GM13977 (cell line): ENCODE results near the gene EXOSC2.

Experiments used
- DNase-seq: peaks from one replicate; pipeline ENCODE4 v3.0.0; 2012; ENCODE audit warnings: low spot score
- in situ Hi-C: fragments of 300-500 bp; cut with MboI; formaldehyde crosslinking; loops from one replicate; pipeline ENCODE4 v1.12.0; 2022; ENCODE audit warnings: low sequenced_read_pairs, low pct_unique_long_range_greater_than_20kb, mixed read lengths, inconsistent platforms; ENCODE audit not compliant: unreplicated experiment
- TF ChIP-seq, protein P1 (sequence below): IDR thresholded peaks from 2 replicates; pipeline ENCODE4 v1.5.1; 2012; ENCODE audit warnings: mild to moderate bottlenecking, control low read depth; ENCODE audit not compliant: insufficient read depth; ENCODE audit errors: extremely low read depth, missing control alignments

Gene EXOSC2

DNA sequence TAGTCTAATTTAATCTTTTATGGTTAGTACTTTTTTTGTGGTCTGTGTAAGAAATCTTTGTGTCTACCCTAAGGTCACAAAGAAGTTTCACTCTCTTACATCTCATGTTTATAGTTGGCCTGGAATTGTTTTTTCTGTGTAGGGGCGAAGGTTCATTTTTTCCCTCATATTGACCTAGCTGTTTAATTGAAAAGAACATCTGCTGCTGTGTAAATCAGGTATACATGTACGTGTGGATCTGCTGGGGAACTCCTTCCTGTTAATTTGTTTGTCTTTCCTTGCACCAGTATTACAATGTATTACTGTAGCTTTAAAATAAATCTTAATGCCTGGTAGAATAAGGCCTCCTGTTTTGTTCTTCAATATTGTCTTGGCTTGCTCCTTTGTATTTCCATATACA lies 37.8 kb downstream of the EXOSC2 start:
- in situ Hi-C loops: no loop called here
- TF ChIP-seq, protein P1, sequence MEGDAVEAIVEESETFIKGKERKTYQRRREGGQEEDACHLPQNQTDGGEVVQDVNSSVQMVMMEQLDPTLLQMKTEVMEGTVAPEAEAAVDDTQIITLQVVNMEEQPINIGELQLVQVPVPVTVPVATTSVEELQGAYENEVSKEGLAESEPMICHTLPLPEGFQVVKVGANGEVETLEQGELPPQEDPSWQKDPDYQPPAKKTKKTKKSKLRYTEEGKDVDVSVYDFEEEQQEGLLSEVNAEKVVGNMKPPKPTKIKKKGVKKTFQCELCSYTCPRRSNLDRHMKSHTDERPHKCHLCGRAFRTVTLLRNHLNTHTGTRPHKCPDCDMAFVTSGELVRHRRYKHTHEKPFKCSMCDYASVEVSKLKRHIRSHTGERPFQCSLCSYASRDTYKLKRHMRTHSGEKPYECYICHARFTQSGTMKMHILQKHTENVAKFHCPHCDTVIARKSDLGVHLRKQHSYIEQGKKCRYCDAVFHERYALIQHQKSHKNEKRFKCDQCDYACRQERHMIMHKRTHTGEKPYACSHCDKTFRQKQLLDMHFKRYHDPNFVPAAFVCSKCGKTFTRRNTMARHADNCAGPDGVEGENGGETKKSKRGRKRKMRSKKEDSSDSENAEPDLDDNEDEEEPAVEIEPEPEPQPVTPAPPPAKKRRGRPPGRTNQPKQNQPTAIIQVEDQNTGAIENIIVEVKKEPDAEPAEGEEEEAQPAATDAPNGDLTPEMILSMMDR: no peak
- DNase-seq: no peak

DNA sequence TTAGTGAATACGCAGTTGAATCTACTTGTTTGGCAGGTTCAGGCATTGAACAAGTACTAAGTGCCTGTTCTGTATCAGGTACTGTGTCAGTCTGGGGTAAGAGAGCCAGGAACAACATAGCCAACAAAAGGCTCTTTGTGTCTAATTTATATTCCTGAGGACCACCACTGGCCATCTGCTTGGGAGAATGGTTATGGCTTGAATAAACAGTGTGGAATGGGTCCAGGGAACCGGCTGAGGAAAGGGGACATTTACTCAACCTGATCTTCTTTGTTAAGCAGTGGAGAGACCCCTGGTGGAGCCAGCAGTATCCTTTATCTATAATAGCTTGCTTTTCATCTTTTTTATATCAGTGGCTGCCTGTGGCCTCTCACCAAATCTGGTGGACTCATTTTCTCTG lies 38.6 kb downstream of the EXOSC2 start:
- DNase-seq: no peak
- in situ Hi-C loops: no loop called here
- TF ChIP-seq, protein P1: no peak

DNA sequence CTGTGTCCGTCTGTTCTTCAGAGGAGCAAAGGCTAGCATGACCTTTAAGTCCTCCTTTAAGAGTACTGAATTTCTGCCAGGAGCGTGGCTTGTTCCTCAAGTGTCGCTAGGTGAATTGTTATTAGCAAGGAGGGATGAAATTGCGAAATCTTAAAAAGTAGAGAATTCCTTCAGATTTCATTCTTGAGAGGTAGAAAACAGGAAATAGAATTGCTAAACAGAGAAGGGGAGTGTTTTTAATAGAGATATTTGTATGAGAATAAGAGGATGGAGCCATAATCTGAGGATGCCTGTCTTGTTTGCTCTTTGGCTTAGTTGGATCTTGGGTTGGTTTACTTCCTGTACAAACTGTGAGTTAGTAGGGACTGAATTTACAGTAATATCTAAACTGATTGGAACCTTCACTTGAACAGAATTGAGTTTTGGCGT lies 39.2 kb downstream of the EXOSC2 start:
- TF ChIP-seq, protein P1: no peak
- DNase-seq: no peak
- in situ Hi-C loops: no loop called here

DNA sequence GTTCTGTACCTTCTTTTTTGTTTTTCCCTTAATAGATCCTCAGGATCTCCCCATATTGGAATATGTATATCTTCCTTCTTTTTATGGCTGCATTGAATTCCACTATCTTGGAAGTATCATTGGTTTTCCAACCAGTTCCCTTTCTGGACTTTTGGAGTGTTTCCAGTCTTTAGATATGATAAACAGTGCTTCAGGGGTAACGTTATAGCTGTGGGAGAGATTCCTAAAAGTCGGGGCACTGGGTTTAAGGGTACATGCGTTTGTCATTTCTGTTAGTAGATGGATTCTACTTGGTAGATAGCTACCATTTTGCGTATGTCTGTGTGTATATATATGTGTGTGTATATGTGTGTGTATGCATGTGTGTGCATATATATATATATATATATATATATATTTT lies 42.0 kb downstream of the EXOSC2 start:
- TF ChIP-seq, protein P1: no peak
- no peak for DNase-seq
- in situ Hi-C loops: no loop called here

DNA sequence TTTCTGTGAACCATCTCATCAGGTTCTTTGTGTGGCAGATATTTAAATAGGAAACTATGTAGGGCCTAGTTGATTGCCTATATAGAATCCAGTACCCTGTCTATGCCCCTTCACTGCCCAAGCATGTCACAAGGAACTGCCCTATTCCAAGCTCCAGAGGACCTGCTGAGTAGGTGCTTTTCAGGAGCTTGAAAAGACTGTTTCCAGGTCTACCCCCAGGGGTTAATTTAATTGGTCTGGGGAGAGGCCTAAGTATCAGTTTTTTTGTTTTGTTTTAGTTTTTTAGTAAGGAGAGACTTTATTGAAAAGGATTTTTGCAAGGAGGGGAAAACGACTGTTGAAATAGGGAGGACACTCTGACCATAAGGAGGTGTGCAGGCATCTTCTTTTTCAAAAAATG lies 43.3 kb downstream of the EXOSC2 start:
- no peak for DNase-seq
- TF ChIP-seq, protein P1: no peak
- in situ Hi-C loops: no loop called here

DNA sequence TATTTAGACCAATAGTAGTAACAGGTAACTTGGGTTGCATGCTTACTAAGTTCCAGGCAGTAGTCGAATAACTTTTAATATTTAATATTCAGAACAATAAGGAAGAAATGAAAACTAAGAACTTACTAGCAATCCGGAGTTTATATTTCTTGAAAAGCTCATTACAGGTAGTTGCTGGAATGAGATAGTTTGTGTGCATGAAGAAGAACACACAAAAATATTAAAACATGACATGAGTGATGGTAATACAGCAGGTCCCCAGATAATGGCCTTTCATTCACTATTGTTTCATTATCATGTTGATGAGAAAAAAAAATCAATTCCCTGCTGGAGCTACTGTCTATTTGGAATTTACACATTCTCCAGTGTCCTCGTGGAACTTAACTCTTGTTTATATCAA lies 44.7 kb downstream of the EXOSC2 start:
- in situ Hi-C loops: no loop called here
- TF ChIP-seq, protein P1: no peak
- no peak for DNase-seq

DNA sequence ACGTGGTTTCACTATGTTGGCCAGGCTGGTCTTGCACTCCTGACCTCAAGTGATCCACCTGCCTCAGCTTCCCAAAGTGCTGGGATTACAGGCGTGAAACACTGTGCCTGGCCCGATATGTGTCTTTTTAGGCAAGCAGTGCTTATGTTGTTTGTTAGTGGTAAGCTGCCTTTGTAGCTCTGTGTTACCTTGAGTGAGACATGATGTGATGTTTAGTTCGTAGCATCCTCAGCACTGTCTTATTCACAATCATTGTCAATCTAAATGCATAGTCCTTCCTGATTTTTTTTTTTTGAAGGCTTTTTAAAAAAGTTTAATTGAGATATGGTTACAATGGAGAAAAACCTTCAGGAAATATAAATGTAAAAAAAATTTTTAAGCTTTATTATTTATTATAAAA lies 45.5 kb downstream of the EXOSC2 start:
- in situ Hi-C loops: no loop called here
- TF ChIP-seq, protein P1: no peak
- no peak for DNase-seq
